Spleen (tissue), 11 donors: Measurements from ENCODE around the gene ELMO3. TPM values are rescaled to one million over a fixed set of nuclear protein-coding genes. Genes with fewer than 3 reads are reported as not detected.

Experiments
- DNase-seq: peaks from one replicate; pipeline ENCODE4 v3.0.0-alpha.2; 2020
- H3K27ac ChIP-seq, 8 donors: fragments of 200-600 bp; sonication (generic) in 7 of 8; 1 replicate in 4 of 8; 2 replicates in 4 of 8; pipeline versions ENCODE4 v1.5.0 to v1.8.0; 2016 to 2021; ENCODE audit warnings: inconsistent platforms in 4 of 8, mild to moderate bottlenecking in 4 of 8, moderate library complexity in 1 of 8
- H3K27me3 ChIP-seq, 7 donors: fragments of 200-600 bp; sonication (generic) in 6 of 7; replicated peaks in 1 of 7; 1 replicate in 4 of 7; 2 replicates in 3 of 7; pipeline versions ENCODE4 v1.5.0 to v1.8.0; 2016 to 2021; ENCODE audit warnings: inconsistent platforms in 3 of 7, mild to moderate bottlenecking in 1 of 7
- H3K36me3 ChIP-seq, 6 donors: fragments of 200-600 bp; sonication (generic) in 5 of 6; 1 replicate in 4 of 6; 2 replicates in 2 of 6; pipeline versions ENCODE4 v1.5.0 to v1.8.0; 2016 to 2021; ENCODE audit warnings: inconsistent platforms in 2 of 6
- H3K4me1 ChIP-seq, 6 donors: fragments of 200-600 bp; sonication (generic) in 5 of 6; 1 replicate in 3 of 6; 2 replicates in 3 of 6; pipeline versions ENCODE4 v1.5.0 to v1.8.0; 2016 to 2021; ENCODE audit warnings: inconsistent platforms in 3 of 6
- H3K4me3 ChIP-seq, 8 donors: fragments of 200-600 bp; sonication (generic) in 7 of 8; 1 replicate in 4 of 8; 2 replicates in 4 of 8; pipeline versions ENCODE4 v1.5.0 to v1.8.0; 2016 to 2021; ENCODE audit warnings: inconsistent platforms in 4 of 8, mild to moderate bottlenecking in 4 of 8, moderate library complexity in 2 of 8
- H3K9me3 ChIP-seq, 8 donors: fragments of 200-600 bp; sonication (generic) in 7 of 8; 1 replicate in 4 of 8; 2 replicates in 4 of 8; pipeline versions ENCODE4 v1.5.0 to v1.8.0; 2016 to 2021; ENCODE audit warnings: inconsistent platforms in 4 of 8
- CTCF ChIP-seq, 11 experiments: fragments of 200-600 bp in 7 of 11; fragments of 450-650 bp in 4 of 11; sonication (generic) in 4 of 11; IDR thresholded peaks in 8 of 11; conservative IDR thresholded peaks in 3 of 11; 1 replicate in 7 of 11; 2 replicates in 4 of 11; pipeline versions ENCODE4 v1.4.0 to v1.8.0; 2016 to 2021; ENCODE audit warnings: antibody characterized with exemption in 11 of 11, inconsistent platforms in 4 of 11, mild to moderate bottlenecking in 1 of 11
- POLR2A ChIP-seq, 3 donors: fragments of 450-650 bp; IDR thresholded peaks; one replicate each; pipeline ENCODE4 v1.5.1; 2017; ENCODE audit warnings: antibody characterized with exemption in 3 of 3, mild to moderate bottlenecking in 1 of 3
- POLR2AphosphoS5 ChIP-seq, 3 donors: sonication (generic); formaldehyde crosslinking; IDR thresholded peaks; one replicate each; pipeline ENCODE4 v1.5.1; 2017; ENCODE audit warnings: antibody characterized with exemption in 3 of 3
- WGBS, 5 donors: extraction: QIAGEN DNeasy Blood & Tissue Kit in 3 of 5; methylation state at CpG; one replicate each; pipeline versions ENCODE4 v1.1.5 to v1.1.7; 2013 to 2018; 5-methylcytosine and 5-hydroxymethylcytosine counted together
- intact Hi-C: fragments of 100-400 bp; cut with DNase I; formaldehyde crosslinking; loops from one replicate; pipeline ENCODE4 v1.15.0; 2023; ENCODE audit warnings: low total_unique reads
- polyA plus RNA-seq, 3 donors: library from polyadenylated mRNA; stranded (reverse); fragments of 200-250 nt; gene quantifications; one replicate each; pipeline ENCODE4 v1.2.1, GENCODE V29; 2013
- total RNA-seq, 7 donors: library from RNA; depleted of rRNA in 3 of 7; stranded (reverse); fragments of >200 nt in 3 of 7; fragmentation: NEBNext Ultra II Directional in 4 of 7; extraction: Animal tissue kit (Norgen Biotek cat#: 25700) in 4 of 7; gene quantifications; one replicate each; pipeline versions ENCODE4 v1.1.0 to v1.2.1, GENCODE V29; 2016 to 2021
- donor health status: healthy with polysubstance abuse.
- donor health status: DM: no; HTN: no; CAD: no; lungs with moderate emphysema.
- donor health status: DM: no; HTN: no; CAD: no.
- donor health status: Bipolar disorder and iron deficiency.
- donor health status: healthy.
- donor health status: DM: no; HTN: no; CAD: no.
- donor health status: DM: yes; HTN: yes; CAD: no.

The ELMO3 gene
- total and polyA plus RNA-seq, 10 donors, result 2.8 to 8.7 (median 4.0) TPM

GRCh38 chr16:67236563-67237395, 37.8 kb downstream of the ELMO3 start:
- peak in 2 of 3 donors; percentile 54 to 72 for TF ChIP-seq POLR2AphosphoS5 (IDR thresholded peaks at IDR 0.05)
- TF ChIP-seq CTCF (IDR thresholded peaks at IDR 0.05 in 8 of 11, conservative IDR thresholded peaks at IDR 0.05 in 3 of 11), result no peak
- no peak for TF ChIP-seq POLR2A (IDR thresholded peaks at IDR 0.05)
- Histone ChIP-seq H3K27me3 (no peaks in the 10 kb centered on the region), H3K4me3 (no peak overlapping the region), H3K9me3 (no peaks in the 10 kb centered on the region), H3K36me3 (peaks cover 3 to 99% (median 77%) of the 10 kb centered on the region in 6 donors), H3K27ac (peak overlapping the region in 5 of 8 donors; percentile 33 to 95 (median 52)), H3K4me1 (peaks cover 14 to 60% (median 36%) of the 10 kb centered on the region in 6 donors)
- WGBS, 5 donors, result 83 to 91% (median 88%) methylated on average over 39 to 50 of the region's 50 CpGs
- intact Hi-C loops, result no loop called here
- DNase-seq, result peak; percentile 86

GRCh38 chr16:67237396-67238277, 38.7 kb downstream of the ELMO3 start:
- no peaks in the 10 kb centered on the region for H3K27me3 ChIP-seq
- H3K36me3 ChIP-seq, result peaks cover 3 to 99% (median 73%) of the 10 kb centered on the region in 6 donors
- 84 to 87% (median 85%) methylated on average over 16 of the region's 16 CpGs for WGBS, 5 donors
- no peaks in the 10 kb centered on the region for H3K9me3 ChIP-seq
- intact Hi-C loops, result no loop called here
- TF ChIP-seq CTCF (IDR thresholded peaks at IDR 0.05 in 8 of 11, conservative IDR thresholded peaks at IDR 0.05 in 3 of 11), result no peak
- TF ChIP-seq POLR2AphosphoS5 (IDR thresholded peaks at IDR 0.05), result peak in 1 of 3 donors; percentile 26
- peak overlapping the region in 5 of 8 donors; percentile 43 to 95 (median 52) for H3K27ac ChIP-seq
- H3K4me1 ChIP-seq, result peaks cover 22 to 69% (median 44%) of the 10 kb centered on the region in 6 donors
- peak; percentile 65 for DNase-seq
- H3K4me3 ChIP-seq, result no peak overlapping the region

- Histone ChIP-seq H3K27me3 (no peaks in the 10 kb centered on the region), H3K27ac (peak overlapping the region in 4 of 8 donors; percentile 5 to 96 (median 72)), H3K4me1 (peaks cover 26 to 74% (median 50%) of the 10 kb centered on the region in 6 donors), H3K36me3 (peaks cover 3 to 93% (median 67%) of the 10 kb centered on the region in 6 donors), H3K9me3 (no peaks in the 10 kb centered on the region), H3K4me3 (no peak overlapping the region)
- TF ChIP-seq CTCF (IDR thresholded peaks at IDR 0.05 in 8 of 11, conservative IDR thresholded peaks at IDR 0.05 in 3 of 11) (no peak), POLR2AphosphoS5 (IDR thresholded peaks at IDR 0.05) (no peak), POLR2A (IDR thresholded peaks at IDR 0.05) (no peak)
- intact Hi-C loops, result no loop called here
- no peak for DNase-seq
- WGBS, 5 donors, result 93 to 100% (median 95%) methylated on average over 3 of the region's 3 CpGs
These were observed 39.3 kb downstream of the ELMO3 start for GRCh38 chr16:67238278-67238575.
